GM12878 (cell line): ENCODE data around the gene FLVCR1. TPM values are rescaled to one million over a fixed set of nuclear protein-coding genes. Genes with fewer than 3 reads are reported as not detected.

Experiments used
- ATAC-seq: fragments of 200-7000 bp; cut with Tn5 transposase; 3 replicates; pipeline ENCODE4 v1.9.1; 2020; ENCODE audit warnings: mild to moderate bottlenecking, moderate library complexity
- BruUV-seq: library from RNA; stranded (reverse); fragments of 400-500 nt; replicated peaks from 2 replicates; lab custom pipeline; 2021; lab: Mats Ljungman, UMichigan
- CTCF ChIA-PET: fragments of 300-600 bp; sonication (Branson Sonifier 250); formaldehyde crosslinking; extraction: SDS; loops from one replicate; lab custom pipeline; 2021; ENCODE audit warnings: inconsistent platforms; lab: Yijun Ruan, JAX
- POLR2A ChIA-PET: fragments of 350-600 bp; formaldehyde crosslinking; extraction: SDS; loops from one replicate; lab custom pipeline; 2021; ENCODE audit warnings: inconsistent platforms; lab: Charles Lee
- RAD21 ChIA-PET: fragments of 300-600 bp; sonication (Branson Sonifier 250); formaldehyde crosslinking; loops from one replicate; lab custom pipeline; 2023; ENCODE audit warnings: antibody characterized with exemption; ENCODE audit not compliant: unreplicated experiment; lab: Charles Lee
- SMC1A ChIA-PET: fragments of 300-600 bp; sonication (Branson Sonifier 250); formaldehyde crosslinking; loops from one replicate; lab custom pipeline; 2023; ENCODE audit not compliant: unreplicated experiment, uncharacterized antibody; lab: Charles Lee
- DNase-seq: peaks from one replicate; pipeline ENCODE4 v3.0.0-alpha.2; 2011; ENCODE audit warnings: low read depth, low spot score
- FAIRE-seq: peaks from 3 replicates; lab custom pipeline; 2011; peaks lifted over from hg19 to GRCh38; lab: Jason Lieb, UNC
- H2AFZ ChIP-seq: 2 replicates; pipeline ENCODE4 v1.6.0; 2011; ENCODE audit warnings: low read depth, low read length, control low read depth; ENCODE audit not compliant: control insufficient read depth
- H3K27ac ChIP-seq: 2 replicates; pipeline ENCODE4 v1.5.1; 2011; ENCODE audit warnings: control low read depth; ENCODE audit not compliant: control insufficient read depth, insufficient read depth
- H3K27me3 ChIP-seq, 2 experiments: replicated peaks in 1 of 2; 2 replicates each; pipeline versions ENCODE4 v1.6.0 to v1.6.1; 2011; ENCODE audit warnings: low read length in 1 of 2; ENCODE audit not compliant: control insufficient read depth in 2 of 2, insufficient read depth in 2 of 2
- H3K36me3 ChIP-seq, 2 experiments: 2 replicates each; pipeline ENCODE4 v1.5.1; 2011; ENCODE audit warnings: low read length in 1 of 2; ENCODE audit not compliant: control insufficient read depth in 2 of 2, insufficient read depth in 2 of 2
- H3K4me1 ChIP-seq: 2 replicates; pipeline ENCODE4 v1.6.1; 2011; ENCODE audit warnings: mild to moderate bottlenecking, low read length, moderate library complexity, mixed read lengths; ENCODE audit not compliant: control insufficient read depth, insufficient read depth
- H3K4me2 ChIP-seq: 2 replicates; pipeline ENCODE4 v1.6.0; 2011; ENCODE audit warnings: control low read depth; ENCODE audit not compliant: control insufficient read depth, insufficient read depth
- H3K4me3 ChIP-seq: fragments of 200-600 bp; sonication (generic); 2 replicates; pipeline ENCODE4 v1.5.1; 2016
- H3K79me2 ChIP-seq: 2 replicates; pipeline ENCODE4 v1.6.0; 2011; ENCODE audit warnings: low read length; ENCODE audit not compliant: control insufficient read depth, insufficient read depth
- H3K9ac ChIP-seq: 2 replicates; pipeline ENCODE4 v1.8.0; 2011; ENCODE audit warnings: low read length, control low read depth, mixed read lengths; ENCODE audit not compliant: control insufficient read depth, insufficient read depth
- H3K9me3 ChIP-seq: replicated peaks from 3 replicates; pipeline ENCODE4 v1.5.1; 2011; ENCODE audit warnings: mild to moderate bottlenecking, low read length; ENCODE audit not compliant: control insufficient read depth, insufficient read depth
- H4K20me1 ChIP-seq: 2 replicates; pipeline ENCODE4 v1.6.0; 2011; ENCODE audit not compliant: control insufficient read depth, insufficient read depth
- CBX5 ChIP-seq: sonication (generic); IDR thresholded peaks from 2 replicates; pipeline ENCODE4 v1.6.1; 2016; ENCODE audit warnings: low read depth, moderate library complexity, mild to moderate bottlenecking, inconsistent platforms
- ELK1 ChIP-seq: IDR thresholded peaks from 2 replicates; pipeline ENCODE4 v1.6.1; 2012; ENCODE audit warnings: low read depth, low read length, improper control_type of control experiment
- EZH2 ChIP-seq: IDR thresholded peaks from 2 replicates; pipeline ENCODE4 v1.6.1; 2012; ENCODE audit warnings: low read depth, mild to moderate bottlenecking, control low read depth, inconsistent platforms, low read length, borderline replicate concordance; ENCODE audit not compliant: control insufficient read depth
- GABPA ChIP-seq: IDR thresholded peaks from 2 replicates; pipeline ENCODE4 v1.6.1; 2014; ENCODE audit warnings: antibody characterized with exemption, low read depth, mild to moderate bottlenecking, inconsistent platforms
- IRF4 ChIP-seq: IDR thresholded peaks from 2 replicates; pipeline ENCODE4 v1.6.1; 2011; ENCODE audit warnings: low read depth, low read length
- NR2C2 ChIP-seq: IDR thresholded peaks from 2 replicates; pipeline ENCODE4 v1.6.1; 2011; ENCODE audit warnings: borderline replicate concordance, low read depth; ENCODE audit not compliant: control insufficient read depth, insufficient read length
- RELB ChIP-seq: fragments of 450-650 bp; IDR thresholded peaks from 2 replicates; pipeline ENCODE4 v1.6.1; 2017; ENCODE audit warnings: low read depth, mild to moderate bottlenecking, moderate library complexity
- WGBS: methylation state at CpG from one replicate; pipeline ENCODE4 v1.1.6; 2016; ENCODE audit warnings: low lambda C conversion rate; ENCODE audit not compliant: insufficient replicate concordance, insufficient coverage; ENCODE audit errors: missing lambda C conversion rate; 5-methylcytosine and 5-hydroxymethylcytosine counted together
- in situ Hi-C: fragments of 300-500 bp; cut with MboI; formaldehyde crosslinking; loops from 9 replicates; pipeline ENCODE4 v1.14.3; 2018; ENCODE audit warnings: mixed read lengths
- intact Hi-C: fragments of 100-400 bp; cut with micrococcal nuclease; formaldehyde crosslinking; loops from one replicate; pipeline ENCODE4 v1.14.2; 2022; ENCODE audit not compliant: unreplicated experiment
- polyA plus RNA-seq, 11 experiments: library from polyadenylated mRNA; depleted of rRNA in 4 of 11; unstranded in 6 of 11; stranded (reverse) in 5 of 11; fragments of >200 nt; fragmentation: Nextera tagmentation in 4 of 11; fragmentation: Illumina TruSeq in 1 of 11; extraction: Ambion mirVana in 4 of 11; extraction: Trizol in 1 of 11; gene quantifications; 1 replicate in 1 of 11; 2 replicates in 10 of 11; pipeline versions ENCODE4 v1.2.1 to v1.2.3, GENCODE V29; 2011 to 2016; ENCODE audit warnings: inconsistent platforms in 2 of 11, missing spikeins in 2 of 11, low read depth in 1 of 11
- total RNA-seq, 4 experiments: library from RNA; depleted of rRNA in 3 of 4; stranded (reverse); fragments of >200 nt in 3 of 4; fragmentation: Illumina TruSeq in 1 of 4; extraction: Trizol in 1 of 4; gene quantifications; 2 replicates each; pipeline versions ENCODE4 v1.2.1 to v1.2.3, GENCODE V29; 2013 to 2021

Gene FLVCR1
- total and polyA plus RNA-seq, 10 of the 15 experiments (the other 5 are each of a cell fraction or from before 2014, with no cell fraction given) = 7.1 to 25.2 (median 17.6) TPM

GRCh38 chr1:212860713-212861581, 2.9 kb downstream of the FLVCR1 start:
- BruUV-seq = no TSS peak

More at GRCh38 chr1:212860713-212861581, 2.9 kb downstream of the FLVCR1 start:
- H3K27me3 ChIP-seq = no peaks in the 10 kb centered on the region
- in situ Hi-C loops = no loop called here
- DNase-seq (no peak), ATAC-seq (no peak)
- no peaks in the 10 kb centered on the region for H4K20me1 ChIP-seq
- peak overlapping the region; percentile 45 for H3K27ac ChIP-seq
- H3K36me3 ChIP-seq = no peaks in the 10 kb centered on the region
- POLR2A ChIA-PET = interaction anchor here (0.6 to 1.8 kb wide), 11 partner anchors 8 to 97 kb away, joined by 3 to 11 read pairs (median 3); partner anchors contain the start of gene VASH2
- peak overlapping the region; percentile 24; the same call in 1 of the 2 replicates for H3K9ac ChIP-seq
- peak overlapping the region; percentile 68 for H3K4me2 ChIP-seq
- 80% methylated on average over 5 of the region's 5 CpGs for WGBS
- TF ChIP-seq RELB (no peak), ELK1 (no peak), GABPA (no peak), NR2C2 (no peak), CBX5 (no peak), IRF4 (no peak), EZH2 (no peak)
- TF ChIP-seq, all 136 proteins: peak for 0
- Histone ChIP-seq H3K4me1 (peaks cover 6% of the 10 kb centered on the region), H2AFZ (no peak overlapping the region), H3K79me2 (peaks cover 72% of the 10 kb centered on the region), H3K9me3 (no peaks in the 10 kb centered on the region; the same call in 2 of the 3 replicates), H3K4me3 (peak overlapping the region; percentile 63)
- intact Hi-C loops = loop anchor here (5.0 to 10.0 kb wide), 2 partner anchors 96 to 256 kb away; partner anchors contain the start of gene ATF3
- FAIRE-seq = peak; percentile 52
- CTCF ChIA-PET = interaction anchor here (0.9 to 2.2 kb wide), 10 partner anchors 19 to 228 kb away, joined by 3 to 6 read pairs (median 3); no protein-coding TSS in a partner anchor
- RAD21 ChIA-PET = interaction anchor here (0.6 to 2.5 kb wide), 14 partner anchors 10 to 406 kb away, joined by 3 to 9 read pairs (median 4); no protein-coding TSS in a partner anchor
- SMC1A ChIA-PET = interaction anchor here (0.6 to 6.0 kb wide), 24 partner anchors 8 to 190 kb away, joined by 3 to 35 read pairs (median 4); no protein-coding TSS in a partner anchor
